Measurements from ENCODE around the gene IER5.
"Not testable (repeated sequence)": the region's sequence is repeated elsewhere in the genome, so short reads cannot be mapped to it uniquely, and the experiment has no call there.

Gene IER5

GRCh38 chr1:181115971-181116370 lies 27.5 kb downstream of the IER5 start:
- DNase-seq: not testable (repeated sequence)

- DNase-seq: no peak
Observed at GRCh38 chr1:181116819-181117390, 28.4 kb downstream of the IER5 start.

DNA sequence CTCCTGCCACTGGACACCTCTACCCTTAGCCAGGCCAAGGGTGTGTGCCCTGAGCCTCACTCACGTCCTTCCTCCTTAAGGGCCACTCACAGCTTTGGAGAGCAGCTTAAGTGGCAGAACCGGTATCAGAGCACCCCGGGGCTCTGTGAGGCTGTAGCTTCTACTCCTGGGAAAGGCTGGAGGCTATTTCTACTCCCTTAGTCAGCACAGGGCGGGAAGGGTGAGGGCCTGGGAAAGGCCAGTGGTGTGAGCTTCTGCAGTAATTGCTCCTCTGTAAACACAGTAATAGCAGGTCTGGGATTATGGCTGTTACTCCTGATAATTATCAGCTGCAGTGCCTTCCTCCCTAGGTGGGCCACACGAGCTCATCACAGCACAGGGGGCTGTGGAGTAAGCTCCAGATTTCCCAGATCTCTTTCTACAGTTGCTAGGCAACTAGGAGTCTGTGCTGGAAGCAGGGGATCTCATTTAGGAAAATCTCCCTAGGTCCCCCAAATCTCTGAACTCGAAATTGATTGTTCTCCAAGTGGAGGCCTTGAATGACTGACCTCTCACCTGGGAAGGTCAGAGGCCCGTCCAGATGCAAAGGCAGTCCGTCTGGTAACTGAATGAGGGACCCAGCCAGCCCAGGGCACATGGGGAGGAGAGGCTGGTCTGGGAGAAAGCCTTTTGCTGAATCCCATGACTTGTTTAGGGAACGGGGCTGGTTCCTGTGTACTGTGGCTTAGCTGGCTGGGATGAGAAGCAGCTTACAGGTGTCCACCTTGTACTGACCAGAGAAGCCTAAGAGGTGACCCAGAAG lies 29.3 kb downstream of the IER5 start:
- no peak for DNase-seq

DNA sequence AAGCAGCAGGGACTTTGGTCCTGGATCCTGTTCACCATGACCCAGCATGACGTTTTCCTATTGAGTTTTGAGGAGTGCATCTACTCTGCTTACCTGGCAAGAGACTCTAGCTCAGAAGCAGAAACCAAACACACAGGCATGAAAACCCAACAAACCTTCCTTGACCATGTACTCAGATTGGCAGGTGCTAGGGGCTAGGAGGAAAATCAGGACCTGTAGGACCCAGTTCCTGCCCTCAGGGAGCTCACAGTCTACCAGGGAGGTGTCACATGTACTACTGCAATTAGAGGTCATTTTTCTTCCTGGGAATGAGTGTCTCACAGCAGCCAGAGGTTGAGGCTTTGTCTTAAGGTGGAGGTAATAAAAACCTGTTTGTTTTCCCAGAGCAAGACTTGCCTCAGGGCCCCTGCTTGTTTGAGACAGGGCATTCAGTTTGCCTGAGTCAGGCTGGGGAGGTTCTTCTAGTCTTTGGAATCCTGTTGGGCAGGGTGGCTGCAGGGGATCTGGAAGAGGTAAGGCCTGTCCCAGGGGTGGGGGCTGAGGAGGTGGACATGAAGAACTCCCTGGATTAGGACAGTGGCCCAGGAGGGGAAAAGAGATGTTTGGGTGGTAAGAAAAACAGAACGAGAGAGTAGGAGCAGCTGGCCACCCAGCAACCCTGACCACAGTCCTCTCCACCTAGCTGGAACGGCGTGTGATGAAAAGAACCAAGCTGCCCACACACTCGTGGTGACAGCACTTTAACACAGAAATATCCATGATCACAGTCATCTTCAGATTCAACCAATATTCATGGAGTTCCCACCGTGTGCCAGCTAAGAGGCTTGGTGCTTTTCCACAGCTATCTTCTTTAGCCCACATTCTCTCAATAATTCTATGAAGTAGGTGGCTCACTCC lies 30.8 kb downstream of the IER5 start:
- DNase-seq: no peak

GRCh38 chr1:181120924-181121323 lies 32.4 kb downstream of the IER5 start:
- DNase-seq: no peak

DNA sequence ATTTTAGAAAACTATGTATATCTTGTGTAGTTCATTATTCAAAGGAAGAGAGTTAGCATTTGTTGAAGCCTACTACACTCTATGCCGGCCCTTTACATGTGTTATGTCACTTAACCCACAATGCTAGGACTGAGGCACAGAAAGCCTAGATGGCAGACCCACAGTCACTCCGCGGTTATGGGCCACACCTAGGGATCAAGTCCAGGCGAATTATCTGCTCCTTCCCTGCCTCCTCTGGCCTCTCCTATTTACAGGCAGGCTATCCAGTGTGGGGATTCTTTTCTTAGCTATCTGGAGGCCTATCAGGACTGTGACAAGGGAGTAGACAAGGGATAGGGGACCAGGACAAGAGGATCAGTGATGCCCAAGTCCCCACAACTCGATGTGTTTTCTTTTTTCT lies 33.0 kb downstream of the IER5 start:
- no peak for DNase-seq

DNA sequence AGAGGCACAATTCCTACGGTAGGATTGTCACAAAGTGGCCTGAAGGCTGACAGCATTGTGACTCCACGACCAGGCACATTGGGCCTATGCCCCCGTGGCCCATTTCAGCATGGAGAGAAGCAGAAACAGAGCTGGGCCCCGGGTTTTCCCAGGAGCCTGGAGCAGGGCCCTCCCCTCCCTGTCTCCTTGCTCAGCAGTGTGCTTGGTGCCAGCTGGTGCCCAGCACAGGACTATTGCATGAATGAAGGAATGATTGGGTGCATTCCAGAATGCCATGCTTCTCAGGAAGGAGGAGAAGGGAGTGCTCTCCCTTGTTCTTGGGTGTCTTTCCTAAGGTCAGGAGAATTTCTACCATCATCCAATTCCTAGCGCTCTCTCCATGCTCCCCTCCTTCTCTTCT lies 33.7 kb downstream of the IER5 start:
- no peak for DNase-seq

- DNase-seq: no peak
Observed at GRCh38 chr1:181123173-181123572, 34.7 kb downstream of the IER5 start.

- DNase-seq: no peak
Observed at GRCh38 chr1:181124291-181124751, 35.8 kb downstream of the IER5 start.

DNA sequence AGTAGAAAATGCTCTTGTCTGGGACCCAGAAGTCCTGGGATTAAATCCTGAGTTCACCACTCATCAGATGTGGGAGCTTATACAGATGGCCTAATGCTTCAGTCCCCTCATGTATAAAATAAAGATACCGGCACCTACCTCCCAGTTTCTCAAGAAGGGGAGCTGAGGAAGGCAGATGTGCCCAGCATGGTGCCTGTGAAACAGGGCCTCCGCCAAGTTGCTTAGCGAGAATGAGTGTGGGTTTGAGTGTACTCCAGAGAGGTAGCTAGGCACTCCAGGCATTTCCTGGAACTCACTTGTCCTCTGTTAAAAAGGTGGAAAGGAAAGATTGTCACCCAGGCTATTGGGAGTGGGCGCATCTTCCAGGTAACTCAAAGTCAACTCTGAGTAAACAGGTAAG lies 37.8 kb downstream of the IER5 start:
- no peak for DNase-seq

GRCh38 chr1:181126871-181127587 lies 38.5 kb downstream of the IER5 start:
- DNase-seq: no peak

- no peak for DNase-seq
Observed at GRCh38 chr1:181127898-181128453, 39.5 kb downstream of the IER5 start.

- no peak for DNase-seq
Observed at GRCh38 chr1:181128592-181129497, 40.3 kb downstream of the IER5 start.

DNA sequence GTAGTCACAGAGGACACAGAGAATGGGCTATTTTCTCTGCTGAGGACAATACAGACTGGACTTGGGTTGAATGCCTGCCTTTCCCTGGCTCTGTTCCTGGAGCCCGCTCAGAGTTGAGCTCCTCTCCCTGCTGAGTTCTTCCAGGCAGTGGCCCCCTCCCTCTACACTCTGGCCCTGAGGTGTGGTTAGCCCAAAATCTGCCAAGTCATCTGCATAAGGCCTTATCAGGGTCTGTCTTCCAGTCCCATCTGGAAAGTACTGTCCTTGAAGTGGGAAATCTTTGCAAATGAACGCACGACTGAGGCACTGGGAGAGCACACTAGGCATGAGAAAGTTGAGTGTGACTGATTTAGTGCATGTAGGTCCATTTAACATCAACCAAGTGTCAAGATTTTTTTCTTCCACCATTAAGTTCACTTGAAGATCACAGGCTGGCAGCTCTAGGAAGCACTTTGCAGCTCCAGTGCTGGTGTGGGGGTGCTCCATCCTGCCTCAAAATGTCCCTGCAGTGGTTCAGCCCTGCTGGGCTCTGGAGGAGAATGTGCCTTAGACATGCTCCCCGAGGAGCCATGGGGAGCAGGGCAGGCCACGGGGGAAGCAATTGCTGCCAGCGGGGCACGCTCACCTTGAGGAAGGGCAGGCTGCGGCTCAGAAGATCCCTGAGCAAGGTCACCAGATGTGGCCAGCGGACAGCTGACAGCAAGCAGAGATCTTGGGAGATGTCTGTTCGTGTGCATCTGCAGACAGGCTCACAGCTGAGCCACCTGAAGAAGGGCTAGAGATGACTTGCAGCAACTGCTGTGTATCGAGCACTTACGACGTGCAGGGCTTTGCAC lies 41.5 kb downstream of the IER5 start:
- DNase-seq: no peak

- no peak for DNase-seq
Observed at GRCh38 chr1:181131255-181131941, 42.9 kb downstream of the IER5 start.

GRCh38 chr1:181133441-181133951 lies 45.0 kb downstream of the IER5 start:
- DNase-seq: no peak

GRCh38 chr1:181133969-181134418 lies 45.5 kb downstream of the IER5 start:
- DNase-seq: no peak

- no peak for DNase-seq
Observed at GRCh38 chr1:181134543-181135436, 46.3 kb downstream of the IER5 start.

DNA sequence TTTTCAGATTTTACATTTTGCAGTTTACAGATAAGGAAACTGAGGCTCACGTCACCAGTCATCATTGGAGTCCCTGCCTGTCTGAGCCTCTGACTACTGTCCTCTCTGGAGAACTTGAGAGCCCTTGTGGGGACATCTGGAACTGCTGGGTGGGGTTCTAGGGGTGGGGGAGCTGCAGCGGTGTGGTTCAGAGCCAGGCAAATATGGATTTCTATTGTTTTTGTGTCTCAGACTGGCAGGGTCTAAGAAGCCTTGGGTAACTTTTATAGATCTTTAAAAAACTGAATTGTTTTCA lies 46.9 kb downstream of the IER5 start:
- no peak for DNase-seq
